ENCODE results near the gene TNRC18. TPM values are rescaled to one million over a fixed set of nuclear protein-coding genes. Genes with fewer than 3 reads are reported as not detected.
"Not testable (repeated sequence)": the region's sequence is repeated elsewhere in the genome, so short reads cannot be mapped to it uniquely, and the experiment has no call there.

The TNRC18 gene
- total and polyA plus RNA-seq, 4 donors, result 2.3 to 37.1 (median 20.4) TPM

DNA sequence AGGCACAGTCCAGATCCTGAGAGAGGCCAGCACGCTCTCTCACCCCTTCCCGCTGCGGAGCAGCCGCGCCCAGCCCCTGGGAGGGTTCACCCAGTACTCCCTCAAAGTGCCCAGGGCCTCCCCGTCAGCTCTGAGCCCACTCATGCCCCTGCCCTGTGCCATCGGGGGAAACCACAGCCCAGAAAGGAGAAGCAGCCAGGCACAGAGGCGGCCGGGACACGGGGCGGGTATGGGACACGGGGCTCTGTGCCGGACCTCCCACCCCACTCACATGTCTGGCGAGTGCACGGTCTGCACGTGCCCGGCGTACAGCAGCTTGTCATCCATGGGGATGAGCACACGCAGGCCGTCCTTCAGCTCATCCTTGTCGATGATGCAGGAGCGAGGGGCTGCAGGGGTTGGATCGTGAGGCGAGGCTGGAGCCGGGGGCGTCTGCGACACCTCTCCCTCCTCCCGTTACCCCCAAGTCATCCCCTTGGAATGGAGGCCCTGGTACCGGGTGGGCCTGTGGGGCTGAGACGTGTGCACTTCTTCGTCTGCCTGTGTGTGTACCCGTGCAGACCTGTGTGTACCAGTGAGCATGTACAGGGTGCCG lies 102.7 kb downstream of the TNRC18 start (continued):
- TF ChIP-seq REST (IDR thresholded peaks at IDR 0.05), result no peak
- no peak for TF ChIP-seq RXRA (IDR thresholded peaks at IDR 0.05)

GRCh38 chr7:5320391-5320790 lies 103.2 kb downstream of the TNRC18 start:
- no peak overlapping the region for H3K9ac ChIP-seq (ENCODE audit: low read depth in 1 of 2, low read length in 2 of 2)
- H3K4me1 ChIP-seq (ENCODE audit: control insufficient read depth in 4 of 4, insufficient read depth in 4 of 4, low read length in 3 of 4), result no peaks in the 10 kb centered on the region
- TF ChIP-seq FOXA2 (IDR thresholded peaks at IDR 0.05) (no peak), FOXA1 (IDR thresholded peaks at IDR 0.05) (no peak), EGR1 (IDR thresholded peaks at IDR 0.05; ENCODE audit: low read depth in 2 of 2) (no peak), GABPA (IDR thresholded peaks at IDR 0.05 in 1 of 2, conservative IDR thresholded peaks at IDR 0.05 in 1 of 2) (no peak), RXRA (IDR thresholded peaks at IDR 0.05) (no peak), RAD21 (IDR thresholded peaks at IDR 0.05) (no peak), JUND (IDR thresholded peaks at IDR 0.05) (no peak), YY1 (IDR thresholded peaks at IDR 0.05) (no peak), REST (IDR thresholded peaks at IDR 0.05) (no peak), HNF4G (IDR thresholded peaks at IDR 0.05) (no peak), CTCF (IDR thresholded peaks at IDR 0.05; ENCODE audit: low read depth, low read length, missing input control) (no peak), TAF1 (conservative IDR thresholded peaks at IDR 0.05) (no peak), HNF4A (conservative IDR thresholded peaks at IDR 0.05) (no peak), SP1 (IDR thresholded peaks at IDR 0.05) (no peak)
- TF ChIP-seq, protein P1, sequence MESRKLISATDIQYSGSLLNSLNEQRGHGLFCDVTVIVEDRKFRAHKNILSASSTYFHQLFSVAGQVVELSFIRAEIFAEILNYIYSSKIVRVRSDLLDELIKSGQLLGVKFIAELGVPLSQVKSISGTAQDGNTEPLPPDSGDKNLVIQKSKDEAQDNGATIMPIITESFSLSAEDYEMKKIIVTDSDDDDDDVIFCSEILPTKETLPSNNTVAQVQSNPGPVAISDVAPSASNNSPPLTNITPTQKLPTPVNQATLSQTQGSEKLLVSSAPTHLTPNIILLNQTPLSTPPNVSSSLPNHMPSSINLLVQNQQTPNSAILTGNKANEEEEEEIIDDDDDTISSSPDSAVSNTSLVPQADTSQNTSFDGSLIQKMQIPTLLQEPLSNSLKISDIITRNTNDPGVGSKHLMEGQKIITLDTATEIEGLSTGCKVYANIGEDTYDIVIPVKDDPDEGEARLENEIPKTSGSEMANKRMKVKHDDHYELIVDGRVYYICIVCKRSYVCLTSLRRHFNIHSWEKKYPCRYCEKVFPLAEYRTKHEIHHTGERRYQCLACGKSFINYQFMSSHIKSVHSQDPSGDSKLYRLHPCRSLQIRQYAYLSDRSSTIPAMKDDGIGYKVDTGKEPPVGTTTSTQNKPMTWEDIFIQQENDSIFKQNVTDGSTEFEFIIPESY (IDR thresholded peaks at IDR 0.05), result no peak
- TF ChIP-seq, protein P2, sequence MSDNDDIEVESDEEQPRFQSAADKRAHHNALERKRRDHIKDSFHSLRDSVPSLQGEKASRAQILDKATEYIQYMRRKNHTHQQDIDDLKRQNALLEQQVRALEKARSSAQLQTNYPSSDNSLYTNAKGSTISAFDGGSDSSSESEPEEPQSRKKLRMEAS (IDR thresholded peaks at IDR 0.05), result no peak
- no peak for DNase-seq (ENCODE audit: low spot score)
- no peak overlapping the region for H3K27ac ChIP-seq (ENCODE audit: low read depth in 1 of 2, low read length in 2 of 2)
- no peak overlapping the region for H3K4me3 ChIP-seq (ENCODE audit: low read depth in 1 of 3, low read length in 3 of 3)
- 96% methylated on average over 13 of the region's 13 CpGs for WGBS
- peaks cover 0 to 6% (median 2%) of the 10 kb centered on the region in 4 donors for H3K9me3 ChIP-seq (ENCODE audit: control insufficient read depth in 4 of 4, low read length in 3 of 4)
- no peaks in the 10 kb centered on the region for H3K27me3 ChIP-seq (ENCODE audit: control insufficient read depth in 4 of 4, insufficient read depth in 4 of 4, low read length in 3 of 4)
- peaks cover 24 to 57% (median 28%) of the 10 kb centered on the region in 4 donors for H3K36me3 ChIP-seq (ENCODE audit: control insufficient read depth in 4 of 4, insufficient read depth in 3 of 4, low read depth in 1 of 4, low read length in 3 of 4)

DNA sequence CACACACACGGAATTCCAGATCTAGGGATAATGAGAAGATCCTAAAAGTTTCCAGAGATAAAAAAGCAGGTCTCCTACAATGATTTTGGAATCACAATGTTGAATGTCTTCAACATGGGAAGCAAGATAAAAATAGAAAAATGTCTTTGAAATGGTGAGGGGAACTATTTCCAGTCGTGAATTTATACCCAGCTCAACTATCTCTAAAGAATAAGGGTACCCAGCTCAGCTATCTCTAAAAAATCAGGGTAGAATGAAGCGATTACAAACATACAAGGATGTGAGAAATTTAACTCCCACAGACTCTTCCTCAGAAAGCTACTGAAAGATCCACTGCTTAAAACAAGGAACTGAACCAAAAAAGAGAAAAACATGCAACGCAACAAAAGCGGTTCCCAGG lies 105.0 kb downstream of the TNRC18 start:
- 96% methylated on average over 5 of the region's 5 CpGs for WGBS
- not testable (repeated sequence) for H3K4me1 ChIP-seq (ENCODE audit: control insufficient read depth in 4 of 4, insufficient read depth in 4 of 4, low read length in 3 of 4); H3K27ac ChIP-seq (ENCODE audit: low read depth in 1 of 2, low read length in 2 of 2); H3K27me3 ChIP-seq (ENCODE audit: control insufficient read depth in 4 of 4, insufficient read depth in 4 of 4, low read length in 3 of 4); H3K4me3 ChIP-seq (ENCODE audit: low read depth in 1 of 3, low read length in 3 of 3); H3K9me3 ChIP-seq (ENCODE audit: control insufficient read depth in 4 of 4, low read length in 3 of 4); DNase-seq (ENCODE audit: low spot score); H3K9ac ChIP-seq (ENCODE audit: low read depth in 1 of 2, low read length in 2 of 2)
- H3K36me3 ChIP-seq (ENCODE audit: control insufficient read depth in 4 of 4, insufficient read depth in 3 of 4, low read depth in 1 of 4, low read length in 3 of 4), result peaks cover 27 to 55% (median 31%) of the 10 kb centered on the region in 4 donors

Data from liver (tissue), 9 donors.